Measurements from ENCODE around the gene TATDN3. TPM values are rescaled to one million over a fixed set of nuclear protein-coding genes. Genes with fewer than 3 reads are reported as not detected.

The TATDN3 gene
- polyA plus RNA-seq, 1 donor from 2014 or later, result 72.0 TPM

GRCh38 chr1:212820969-212821368, 29.3 kb downstream of the TATDN3 start:
- Histone ChIP-seq H3K9ac (ENCODE audit: low read length) (no peak overlapping the region), H4K20me1 (ENCODE audit: insufficient read depth) (no peaks in the 10 kb centered on the region), H3K9me2 (ENCODE audit: insufficient read depth, low read length) (no peaks in the 10 kb centered on the region), H3K79me2 (replicated peaks; ENCODE audit: insufficient read depth, low read length) (no peaks in the 10 kb centered on the region), H3K36me3 (ENCODE audit: insufficient read depth, low read length) (no peaks in the 10 kb centered on the region), H3F3A (ENCODE audit: insufficient read depth, low read length, poor library complexity, severe bottlenecking) (no peaks in the 10 kb centered on the region), H3K9me3 (ENCODE audit: low read length) (no peaks in the 10 kb centered on the region), H3K4me3 (ENCODE audit: low read length) (no peak overlapping the region), H3K27me3 (ENCODE audit: insufficient read depth, low read depth, low read length) (no peaks in the 10 kb centered on the region), H2AFZ (ENCODE audit: low read depth, low read length) (no peak overlapping the region), H3K4me2 (ENCODE audit: low read length) (no peak overlapping the region), H3K27ac (ENCODE audit: low read length) (no peak overlapping the region)
- TF ChIP-seq EZH2 (IDR thresholded peaks at IDR 0.05; ENCODE audit: borderline replicate concordance, insufficient read depth, low read length, poor library complexity, severe bottlenecking) (no peak), EP300 (conservative IDR thresholded peaks at IDR 0.05; ENCODE audit: poor library complexity, severe bottlenecking) (no peak), RAD21 (conservative IDR thresholded peaks at IDR 0.05) (no peak), POLR2AphosphoS5 (IDR thresholded peaks at IDR 0.05) (no peak), REST (IDR thresholded peaks at IDR 0.05; ENCODE audit: borderline replicate concordance) (no peak), SMC3 (conservative IDR thresholded peaks at IDR 0.05; ENCODE audit: poor library complexity) (no peak), TAF1 (IDR thresholded peaks at IDR 0.05; ENCODE audit: low read depth) (no peak)

- Histone ChIP-seq H3K9me3 (ENCODE audit: low read length) (no peaks in the 10 kb centered on the region), H3K36me3 (ENCODE audit: insufficient read depth, low read length) (no peaks in the 10 kb centered on the region), H3K27ac (ENCODE audit: low read length) (no peak overlapping the region), H2AFZ (ENCODE audit: low read depth, low read length) (no peak overlapping the region), H3K9ac (ENCODE audit: low read length) (no peak overlapping the region), H3F3A (ENCODE audit: insufficient read depth, low read length, poor library complexity, severe bottlenecking) (no peaks in the 10 kb centered on the region), H3K9me2 (ENCODE audit: insufficient read depth, low read length) (no peaks in the 10 kb centered on the region), H4K20me1 (ENCODE audit: insufficient read depth) (no peaks in the 10 kb centered on the region), H3K79me2 (replicated peaks; ENCODE audit: insufficient read depth, low read length) (no peaks in the 10 kb centered on the region), H3K4me2 (ENCODE audit: low read length) (no peak overlapping the region), H3K27me3 (ENCODE audit: insufficient read depth, low read depth, low read length) (no peaks in the 10 kb centered on the region), H3K4me3 (ENCODE audit: low read length) (no peak overlapping the region)
- TF ChIP-seq CTCF (IDR thresholded peaks at IDR 0.05; ENCODE audit: poor library complexity, severe bottlenecking), result no peak
- TF ChIP-seq MXI1 (conservative IDR thresholded peaks at IDR 0.05; ENCODE audit: poor library complexity, severe bottlenecking), result no peak
These were observed 31.3 kb downstream of the TATDN3 start for GRCh38 chr1:212822956-212823355.

- Histone ChIP-seq H3K9ac (ENCODE audit: low read length) (no peak overlapping the region), H3K9me3 (ENCODE audit: low read length) (no peaks in the 10 kb centered on the region), H3K9me2 (ENCODE audit: insufficient read depth, low read length) (no peaks in the 10 kb centered on the region), H3K79me2 (replicated peaks; ENCODE audit: insufficient read depth, low read length) (no peaks in the 10 kb centered on the region), H3K27me3 (ENCODE audit: insufficient read depth, low read depth, low read length) (no peaks in the 10 kb centered on the region), H3K27ac (ENCODE audit: low read length) (no peak overlapping the region), H4K20me1 (ENCODE audit: insufficient read depth) (no peaks in the 10 kb centered on the region), H3F3A (ENCODE audit: insufficient read depth, low read length, poor library complexity, severe bottlenecking) (no peaks in the 10 kb centered on the region), H3K36me3 (ENCODE audit: insufficient read depth, low read length) (no peaks in the 10 kb centered on the region), H2AFZ (ENCODE audit: low read depth, low read length) (no peak overlapping the region), H3K4me2 (ENCODE audit: low read length) (no peak overlapping the region), H3K4me3 (ENCODE audit: low read length) (no peak overlapping the region)
- TF ChIP-seq EP300 (conservative IDR thresholded peaks at IDR 0.05; ENCODE audit: poor library complexity, severe bottlenecking) (no peak), TAF1 (IDR thresholded peaks at IDR 0.05; ENCODE audit: low read depth) (no peak), REST (IDR thresholded peaks at IDR 0.05; ENCODE audit: borderline replicate concordance) (no peak), SMC3 (conservative IDR thresholded peaks at IDR 0.05; ENCODE audit: poor library complexity) (no peak), EZH2 (IDR thresholded peaks at IDR 0.05; ENCODE audit: borderline replicate concordance, insufficient read depth, low read length, poor library complexity, severe bottlenecking) (no peak), CTCF (IDR thresholded peaks at IDR 0.05; ENCODE audit: poor library complexity, severe bottlenecking) (no peak), RAD21 (conservative IDR thresholded peaks at IDR 0.05) (no peak), MXI1 (conservative IDR thresholded peaks at IDR 0.05; ENCODE audit: poor library complexity, severe bottlenecking) (no peak), POLR2AphosphoS5 (IDR thresholded peaks at IDR 0.05) (no peak)
These were observed 32.5 kb downstream of the TATDN3 start for GRCh38 chr1:212824201-212824600.

Data from neural cell (in vitro differentiated cells).